NCI-H2081 treated with DMSO at 0.1 percent for 48 hours (cell line): ENCODE data around the gene PLEKHJ1.

Experiments used
- DNase-seq: peaks from one replicate; lab custom pipeline; 2025; lab: John Stamatoyannopoulos, UW

Gene PLEKHJ1

GRCh38 chr19:2195914-2196313 lies 40.2 kb downstream of the PLEKHJ1 start:
- DNase-seq = no peak

GRCh38 chr19:2195361-2195760 lies 40.8 kb downstream of the PLEKHJ1 start:
- no peak for DNase-seq

- DNase-seq = no peak
Observed at GRCh38 chr19:2194513-2195078, 41.5 kb downstream of the PLEKHJ1 start.

GRCh38 chr19:2193807-2194206 lies 42.3 kb downstream of the PLEKHJ1 start:
- no peak for DNase-seq

- DNase-seq = no peak
Observed at GRCh38 chr19:2192862-2193261, 43.3 kb downstream of the PLEKHJ1 start.

GRCh38 chr19:2191456-2192310 lies 44.4 kb downstream of the PLEKHJ1 start:
- no peak for DNase-seq

- no peak for DNase-seq
Observed at GRCh38 chr19:2190848-2191455, 45.2 kb downstream of the PLEKHJ1 start.

- no peak for DNase-seq
Observed at GRCh38 chr19:2189880-2190279, 46.2 kb downstream of the PLEKHJ1 start.

- no peak for DNase-seq
Observed at GRCh38 chr19:2188708-2189385, 47.3 kb downstream of the PLEKHJ1 start.

- DNase-seq = no peak
Observed at GRCh38 chr19:2187159-2187558, 49.0 kb downstream of the PLEKHJ1 start.

- DNase-seq = no peak
Observed at GRCh38 chr19:2186071-2186846, 49.9 kb downstream of the PLEKHJ1 start.

- no peak for DNase-seq
Observed at GRCh38 chr19:2185734-2186070, 50.4 kb downstream of the PLEKHJ1 start.

GRCh38 chr19:2184422-2184975 lies 51.6 kb downstream of the PLEKHJ1 start:
- DNase-seq = no peak
